Type B pancreatic cell (in vitro differentiated cells): Measurements from ENCODE around the gene WIPF1. TPM values are rescaled to one million over a fixed set of nuclear protein-coding genes. Genes with fewer than 3 reads are reported as not detected.

Experiments used
- DNase-seq: peaks from one replicate; pipeline ENCODE4 v3.0.0; 2021; ENCODE audit warnings: mixed read lengths; ENCODE audit not compliant: unreplicated experiment; ENCODE audit errors: extremely low spot score
- H3K27ac Mint-ChIP-seq: 2 replicates; pipeline ENCODE4 v1.8.0; 2021; ENCODE audit warnings: mild to moderate bottlenecking, mixed read lengths
- H3K27me3 Mint-ChIP-seq: 2 replicates; pipeline ENCODE4 v1.8.0; 2021; ENCODE audit warnings: mixed read lengths
- H3K36me3 Mint-ChIP-seq: 2 replicates; pipeline ENCODE4 v1.8.0; 2021; ENCODE audit warnings: mixed read lengths
- H3K4me1 Mint-ChIP-seq: one replicate; pipeline ENCODE4 v1.8.0; 2021; ENCODE audit warnings: mixed read lengths; ENCODE audit not compliant: unreplicated experiment
- H3K4me3 Mint-ChIP-seq: 2 replicates; pipeline ENCODE4 v1.8.0; 2021; ENCODE audit warnings: mild to moderate bottlenecking, mixed read lengths
- H3K9me3 Mint-ChIP-seq: 2 replicates; pipeline ENCODE4 v1.8.0; 2021; ENCODE audit warnings: mixed read lengths
- CTCF ChIP-seq: fragments of 200-600 bp; sonication (generic); conservative IDR thresholded peaks from 2 replicates; pipeline ENCODE4 v1.5.0; 2021; ENCODE audit warnings: antibody characterized with exemption, mild to moderate bottlenecking
- total RNA-seq: library from RNA; stranded (reverse); gene quantifications from 2 replicates; pipeline ENCODE4 v1.2.1, GENCODE V29; 2021; ENCODE audit warnings: low replicate concordance

The WIPF1 gene
- total RNA-seq, 1 donor from 2014 or later, result 19.2 TPM

GRCh38 chr2:174546519-174547506 is 50.8 kb downstream of the WIPF1 start:
- no peaks in the 10 kb centered on the region for H3K36me3 Mint-ChIP-seq
- no peak overlapping the region for H3K27ac Mint-ChIP-seq
- no peak for DNase-seq
- H3K27me3 Mint-ChIP-seq, result peaks cover 3% of the 10 kb centered on the region
- no peaks in the 10 kb centered on the region for H3K9me3 Mint-ChIP-seq
- peak; percentile 37 for TF ChIP-seq CTCF
- no peaks in the 10 kb centered on the region for H3K4me1 Mint-ChIP-seq
- H3K4me3 Mint-ChIP-seq, result no peak overlapping the region

GRCh38 chr2:174545240-174545639 is 52.4 kb downstream of the WIPF1 start:
- TF ChIP-seq CTCF, result no peak
- H3K9me3 Mint-ChIP-seq, result no peaks in the 10 kb centered on the region
- H3K4me3 Mint-ChIP-seq, result no peak overlapping the region

GRCh38 chr2:174544802-174545201 is 52.8 kb downstream of the WIPF1 start:
- Mint-ChIP-seq H3K36me3 (no peaks in the 10 kb centered on the region), H3K4me3 (no peak overlapping the region), H3K27ac (no peak overlapping the region), H3K9me3 (no peaks in the 10 kb centered on the region), H3K27me3 (peaks cover 3% of the 10 kb centered on the region), H3K4me1 (no peaks in the 10 kb centered on the region)
- DNase-seq, result no peak
- TF ChIP-seq CTCF, result no peak

More at GRCh38 chr2:174545240-174545639, 52.4 kb downstream of the WIPF1 start:
- Mint-ChIP-seq H3K4me1 (no peaks in the 10 kb centered on the region), H3K27me3 (peaks cover 3% of the 10 kb centered on the region), H3K27ac (no peak overlapping the region), H3K36me3 (no peaks in the 10 kb centered on the region)
- DNase-seq, result no peak

- Mint-ChIP-seq H3K4me1 (no peaks in the 10 kb centered on the region), H3K27me3 (peaks cover 3% of the 10 kb centered on the region), H3K9me3 (no peaks in the 10 kb centered on the region), H3K4me3 (no peak overlapping the region), H3K27ac (no peak overlapping the region), H3K36me3 (no peaks in the 10 kb centered on the region)
- DNase-seq, result no peak
- no peak for TF ChIP-seq CTCF
Measured at GRCh38 chr2:174544156-174544555, 53.4 kb downstream of the WIPF1 start.

GRCh38 chr2:174540893-174541292 is 56.7 kb downstream of the WIPF1 start:
- H3K27me3 Mint-ChIP-seq, result no peaks in the 10 kb centered on the region
- no peaks in the 10 kb centered on the region for H3K9me3 Mint-ChIP-seq
- no peak overlapping the region for H3K4me3 Mint-ChIP-seq
- H3K4me1 Mint-ChIP-seq, result no peaks in the 10 kb centered on the region
- H3K36me3 Mint-ChIP-seq, result no peaks in the 10 kb centered on the region
- TF ChIP-seq CTCF, result no peak
- no peak for DNase-seq
- H3K27ac Mint-ChIP-seq, result no peak overlapping the region
